GM21576 (cell line): Measurements from ENCODE around the gene VSIG2.
A peak's percentile ranks its signal among the peaks of the same experiment; 100 is the strongest.

Experiments
- ATAC-seq: cut with Tn5 transposase; IDR thresholded peaks from one replicate; pipeline ENCODE4 v1.9.1; 2021; ENCODE audit warnings: mild to moderate bottlenecking, moderate library complexity; ENCODE audit not compliant: unreplicated experiment

VSIG2 gene

GRCh38 chr11:124749912-124750311 is 2.1 kb downstream of the VSIG2 start:
- no peak for ATAC-seq

GRCh38 chr11:124748481-124749343 is 3.3 kb downstream of the VSIG2 start:
- no peak for ATAC-seq

- ATAC-seq = no peak
Measured at GRCh38 chr11:124748100-124748418, 4.0 kb downstream of the VSIG2 start.

DNA sequence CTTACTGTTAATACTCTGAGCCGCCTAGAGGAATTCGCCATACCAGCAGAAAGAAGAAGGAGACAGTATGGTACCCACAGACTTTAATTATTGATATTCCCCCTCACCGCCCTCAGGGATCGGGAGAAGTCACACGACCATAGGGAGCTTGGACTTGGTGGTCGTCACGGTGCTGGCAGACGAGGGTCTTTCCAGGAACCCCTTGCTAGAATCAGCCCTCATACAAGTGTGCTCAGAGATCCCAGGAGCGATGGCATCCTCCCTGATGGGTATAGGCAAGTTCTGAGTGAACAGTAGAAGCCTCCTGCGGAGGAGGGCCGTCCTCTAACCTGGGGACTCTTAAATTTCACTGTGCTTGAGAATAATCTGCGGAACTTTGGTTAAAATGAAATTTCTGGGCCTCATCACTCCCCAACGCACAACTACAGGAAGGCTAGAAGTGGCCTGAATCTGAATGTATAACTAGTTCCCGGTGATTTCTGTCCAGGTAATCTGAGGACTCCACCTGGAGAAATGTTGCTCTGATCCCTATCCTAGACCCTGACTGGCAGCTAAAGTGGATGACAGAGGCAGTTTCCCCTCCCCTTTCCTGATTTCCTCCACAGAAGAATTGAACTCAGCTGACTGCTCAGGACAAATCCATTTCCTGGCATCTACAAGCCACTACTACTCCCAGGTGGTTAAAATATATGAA is 4.5 kb downstream of the VSIG2 start:
- no peak for ATAC-seq

DNA sequence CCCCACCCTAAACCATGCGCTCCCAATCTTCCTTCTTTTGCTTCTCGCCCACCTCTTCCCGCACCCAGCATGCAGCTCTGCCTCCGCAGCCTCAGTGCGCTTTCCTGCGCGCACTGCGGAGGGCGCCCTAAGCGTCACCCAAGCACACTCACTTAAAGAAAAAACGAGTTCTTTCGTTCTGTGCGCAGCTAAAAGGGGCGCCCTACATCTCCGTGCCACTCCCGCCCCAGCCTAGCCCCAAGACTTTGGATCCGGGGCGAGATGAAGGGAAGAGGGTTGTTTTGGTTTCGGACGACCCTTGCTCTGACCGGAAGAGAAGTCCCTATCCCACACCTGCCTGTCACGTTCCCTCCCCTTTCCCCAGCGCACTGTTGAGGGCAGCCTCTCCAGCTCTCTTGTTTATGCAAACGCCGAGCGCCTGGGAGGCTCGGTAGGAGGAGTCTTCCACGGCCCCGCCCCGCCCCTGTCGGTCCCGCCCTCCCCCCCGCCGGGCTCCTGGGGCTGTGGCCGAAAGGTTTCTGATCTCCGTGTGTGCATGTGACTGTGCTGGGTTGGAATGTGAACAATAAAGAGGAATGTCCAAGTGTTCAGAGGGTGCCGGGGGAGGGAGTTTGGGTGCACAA is 5.3 kb downstream of the VSIG2 start:
- peak; percentile 91 for ATAC-seq

GRCh38 chr11:124745835-124746620 is 6.0 kb downstream of the VSIG2 start:
- peak; percentile 31 for ATAC-seq

DNA sequence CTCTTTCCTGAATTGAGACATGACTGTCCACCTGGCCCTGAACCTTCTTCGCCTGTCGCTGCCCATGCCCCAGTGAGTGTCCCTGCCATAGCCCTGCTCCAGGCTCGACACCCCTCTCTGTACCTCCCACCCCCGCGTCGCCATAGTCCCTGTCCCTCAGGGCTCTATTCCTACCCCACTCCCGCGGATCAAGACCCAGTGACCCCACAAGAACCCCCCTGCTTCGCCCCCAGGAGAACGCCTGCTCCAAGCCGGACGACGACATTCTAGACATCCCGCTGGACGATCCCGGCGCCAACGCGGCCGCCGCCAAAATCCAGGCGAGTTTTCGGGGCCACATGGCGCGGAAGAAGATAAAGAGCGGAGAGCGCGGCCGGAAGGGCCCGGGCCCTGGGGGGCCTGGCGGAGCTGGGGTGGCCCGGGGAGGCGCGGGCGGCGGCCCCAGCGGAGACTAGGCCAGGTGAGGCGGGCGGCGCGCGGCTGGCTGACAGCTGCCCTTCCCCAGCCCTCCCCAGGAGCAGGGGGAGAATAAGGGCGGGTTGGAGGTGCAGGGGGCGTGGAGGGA is 6.7 kb downstream of the VSIG2 start:
- ATAC-seq = no peak

GRCh38 chr11:124743050-124743449 is 9.0 kb downstream of the VSIG2 start:
- ATAC-seq = no peak

DNA sequence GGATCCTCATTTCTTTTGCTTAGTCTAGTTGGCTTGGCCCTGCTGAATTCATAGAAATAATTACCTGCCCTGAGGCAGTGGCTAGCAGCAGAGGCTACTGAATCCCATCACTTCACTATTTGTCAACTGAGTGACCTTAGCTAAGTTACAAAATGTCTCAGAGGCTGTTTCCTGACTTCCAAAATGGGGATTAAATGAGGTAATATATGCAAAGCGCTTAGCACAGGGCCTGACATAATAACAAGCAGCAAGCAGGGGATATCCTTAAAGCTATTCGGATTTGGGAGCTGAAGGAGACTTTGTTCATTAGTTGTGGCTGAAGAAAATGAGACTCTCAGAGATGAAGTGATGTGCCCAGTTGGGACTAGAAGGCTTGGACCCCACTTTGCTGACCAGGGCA is 9.5 kb downstream of the VSIG2 start:
- no peak for ATAC-seq

- peak; percentile 34 for ATAC-seq
Measured at GRCh38 chr11:124740277-124740882, 11.7 kb downstream of the VSIG2 start.

- ATAC-seq = peak; percentile 99
Measured at GRCh38 chr11:124739479-124740276, 12.4 kb downstream of the VSIG2 start, which contains the start of gene NRGN. Gene NRGN (plus strand): TSS chr11:124739942. CDS start chr11:124740085, 143 bp downstream.

DNA sequence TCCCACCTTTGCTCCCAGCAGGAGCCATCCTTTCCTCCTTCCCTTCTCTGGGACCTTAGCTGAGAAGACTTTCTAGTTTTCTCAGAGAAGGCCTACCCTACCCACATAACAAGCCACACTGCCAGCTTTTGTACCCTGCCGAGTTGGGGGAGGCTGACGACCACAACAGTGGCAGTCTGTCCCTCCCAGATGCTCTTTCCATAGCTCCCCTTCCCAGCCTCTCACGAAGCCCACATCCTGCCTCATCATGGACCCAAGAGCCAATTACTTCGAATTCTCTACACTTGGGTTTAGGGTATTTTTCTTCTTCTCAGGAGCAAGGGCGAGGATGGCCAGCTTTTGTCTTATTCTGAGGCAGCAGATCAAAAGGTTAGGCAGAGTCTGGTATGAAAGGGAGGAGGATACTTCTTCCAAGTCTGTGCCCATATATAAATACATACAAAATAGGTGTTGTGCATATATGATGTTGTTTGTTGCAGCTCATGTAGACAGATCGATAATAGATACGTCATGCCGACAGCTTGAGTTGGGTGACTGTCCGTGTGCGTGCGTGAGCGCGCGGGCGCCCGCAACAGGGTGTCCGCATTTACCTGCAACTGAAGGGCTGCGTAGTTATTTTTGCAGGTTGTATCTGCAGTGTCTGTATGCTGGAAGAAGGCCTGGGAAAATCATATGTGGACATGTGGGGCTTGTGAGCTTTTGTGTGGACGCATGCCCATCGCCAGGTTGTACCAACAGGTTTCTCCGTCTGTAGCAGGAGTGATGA is 13.2 kb downstream of the VSIG2 start:
- ATAC-seq = no peak

DNA sequence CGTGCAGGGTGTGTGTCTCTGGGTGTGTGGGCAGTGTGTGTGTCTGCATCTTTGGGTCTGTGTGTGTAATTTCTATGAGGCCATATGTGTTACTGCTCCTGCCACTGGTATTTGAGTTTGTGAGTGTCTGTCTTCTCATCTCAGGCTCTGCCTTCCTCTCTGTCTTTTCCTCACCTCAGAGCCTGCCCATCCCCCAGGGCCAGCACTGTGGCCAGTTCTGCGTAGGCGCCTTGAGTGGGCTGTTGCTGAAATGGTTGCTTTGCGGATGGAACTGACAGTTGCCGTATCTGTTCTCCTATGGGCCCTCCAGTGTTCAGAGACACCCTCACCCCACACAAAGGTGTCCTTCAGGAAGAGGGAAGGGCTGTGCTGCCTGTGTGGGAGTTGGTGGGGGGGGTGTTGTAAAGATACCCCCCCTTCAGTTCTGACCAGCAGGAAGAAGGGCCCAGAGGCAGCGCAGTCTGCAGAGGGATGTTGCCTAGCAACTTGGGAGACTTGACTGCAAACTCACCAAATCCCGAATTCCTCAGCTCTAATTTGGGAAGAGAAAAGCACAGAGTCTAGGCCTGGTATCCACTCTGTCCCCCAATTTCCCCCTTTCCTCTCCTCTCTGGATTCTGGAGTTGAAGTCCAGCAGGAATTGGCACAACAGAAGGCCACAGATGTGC is 14.3 kb downstream of the VSIG2 start:
- ATAC-seq = no peak

GRCh38 chr11:124736736-124737135 is 15.3 kb downstream of the VSIG2 start:
- no peak for ATAC-seq

DNA sequence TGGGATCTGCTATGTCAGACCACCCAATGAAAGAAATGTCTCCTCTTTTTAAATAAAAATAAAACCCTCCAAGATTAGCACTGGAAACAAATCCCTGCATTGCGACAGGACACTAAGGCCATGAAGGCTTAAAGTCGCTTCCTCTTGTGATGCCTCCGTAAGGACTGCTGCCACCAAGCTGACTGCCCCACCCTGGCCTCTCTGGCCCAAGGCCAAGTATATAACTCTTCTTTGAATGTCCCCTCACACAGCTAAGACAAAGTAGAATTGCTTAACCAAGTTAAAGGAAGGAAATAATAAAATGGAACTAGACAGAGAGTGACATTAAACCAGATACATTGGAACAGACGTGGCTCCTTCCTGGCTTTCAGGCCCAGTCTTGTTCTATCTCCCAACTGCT is 19.8 kb downstream of the VSIG2 start:
- ATAC-seq = no peak

DNA sequence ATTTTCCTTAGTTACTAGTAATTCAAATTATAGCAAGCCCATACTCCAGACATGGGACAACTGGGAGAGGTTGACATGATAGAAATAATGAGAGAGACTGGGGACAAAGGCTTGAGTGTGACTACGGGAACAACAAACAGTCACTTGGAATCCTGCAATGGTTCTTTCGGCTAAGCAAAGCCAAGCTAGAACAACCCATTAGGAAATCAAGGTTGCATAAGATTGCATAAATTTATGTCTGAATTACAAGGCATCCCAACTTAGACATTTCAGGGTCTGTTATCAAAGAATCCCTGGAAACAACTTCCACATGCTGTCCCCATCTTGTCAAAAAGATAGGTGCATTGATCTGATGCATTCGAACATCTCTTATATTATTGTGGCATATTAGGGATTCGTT is 22.5 kb downstream of the VSIG2 start:
- no peak for ATAC-seq

DNA sequence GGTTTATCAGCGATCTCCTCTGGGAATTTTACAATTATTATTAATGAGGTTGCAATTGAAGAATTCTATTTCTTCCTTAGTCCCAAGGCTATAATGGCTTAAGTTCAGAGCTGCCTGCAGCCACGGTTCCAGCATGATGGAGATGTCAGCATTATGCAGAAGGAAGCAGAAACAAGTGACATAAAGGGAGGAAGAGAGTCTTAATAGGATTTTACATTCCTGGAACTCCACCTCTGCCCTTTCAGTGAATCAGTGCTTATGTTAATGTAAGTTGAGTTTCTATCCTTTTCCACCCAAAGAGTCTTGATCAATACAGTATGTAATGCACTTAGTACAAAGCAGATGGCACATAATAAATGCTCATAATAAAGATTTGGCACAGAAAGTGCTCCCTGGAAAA is 23.9 kb downstream of the VSIG2 start:
- no peak for ATAC-seq

GRCh38 chr11:124727474-124727873 is 24.6 kb downstream of the VSIG2 start:
- no peak for ATAC-seq
